IPS DF 4.7 (cell line): ENCODE results near the gene PUS1.

Experiments
- DNase-seq: peaks from one replicate; pipeline ENCODE4 v3.0.0-alpha.2; 2013; ENCODE audit warnings: low spot score; ENCODE audit errors: extremely low read depth

PUS1 gene

GRCh38 chr12:131902332-131903241 lies 26.5 kb upstream of the PUS1 start:
- DNase-seq = no peak

- DNase-seq = no peak
Observed at GRCh38 chr12:131903270-131904255, 25.5 kb upstream of the PUS1 start.

DNA sequence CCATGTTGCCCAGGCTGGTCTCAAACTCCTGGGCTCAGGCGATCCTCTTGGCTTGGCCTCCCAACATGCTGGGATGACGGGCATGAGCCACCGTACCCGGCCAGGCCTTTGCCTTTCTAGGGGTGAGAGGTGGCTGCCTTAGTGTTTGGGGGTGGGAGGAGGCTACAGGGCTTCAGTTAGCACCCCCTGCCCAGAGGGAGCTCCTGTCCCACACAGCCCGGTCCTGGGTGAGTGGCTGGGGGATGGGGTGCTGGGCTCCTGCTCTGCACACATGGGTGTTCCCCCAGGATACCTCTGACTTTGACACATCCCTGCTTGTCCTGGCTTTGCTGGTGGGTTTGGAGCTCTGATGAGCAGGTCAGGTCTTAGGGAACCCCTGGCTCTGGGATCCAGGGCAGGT lies 24.7 kb upstream of the PUS1 start:
- no peak for DNase-seq

DNA sequence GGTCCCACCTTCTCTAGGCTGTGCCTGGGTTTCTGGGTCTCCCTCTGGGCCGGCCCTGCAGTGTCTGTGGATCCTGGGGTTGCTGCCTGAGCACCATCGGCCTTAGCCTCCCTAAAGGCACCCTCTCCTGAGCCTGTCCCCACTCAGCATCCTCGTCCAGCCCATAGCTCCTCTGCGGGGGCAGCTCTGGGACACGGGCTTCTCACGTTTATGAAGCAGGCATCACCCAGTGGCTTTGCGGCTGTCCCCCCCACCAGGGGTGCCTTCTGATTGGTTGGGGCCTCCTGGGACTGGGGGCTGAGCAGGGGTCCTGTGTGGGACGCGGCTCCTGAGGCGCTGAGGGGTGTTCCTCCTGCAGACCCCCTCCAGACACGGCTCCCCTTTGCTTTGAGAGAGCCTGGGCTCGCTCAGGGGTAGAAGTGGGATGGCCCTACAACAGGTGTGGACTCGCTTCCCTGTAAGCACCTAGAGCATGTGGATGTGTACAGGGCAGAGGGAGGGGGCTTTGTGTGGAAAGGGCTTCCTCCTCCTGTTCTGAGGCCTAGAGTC lies 23.9 kb upstream of the PUS1 start:
- DNase-seq = no peak

GRCh38 chr12:131905630-131906091 lies 23.4 kb upstream of the PUS1 start:
- no peak for DNase-seq

GRCh38 chr12:131907379-131908091 lies 21.5 kb upstream of the PUS1 start:
- no peak for DNase-seq

GRCh38 chr12:131908092-131909080 lies 20.7 kb upstream of the PUS1 start:
- DNase-seq = no peak

DNA sequence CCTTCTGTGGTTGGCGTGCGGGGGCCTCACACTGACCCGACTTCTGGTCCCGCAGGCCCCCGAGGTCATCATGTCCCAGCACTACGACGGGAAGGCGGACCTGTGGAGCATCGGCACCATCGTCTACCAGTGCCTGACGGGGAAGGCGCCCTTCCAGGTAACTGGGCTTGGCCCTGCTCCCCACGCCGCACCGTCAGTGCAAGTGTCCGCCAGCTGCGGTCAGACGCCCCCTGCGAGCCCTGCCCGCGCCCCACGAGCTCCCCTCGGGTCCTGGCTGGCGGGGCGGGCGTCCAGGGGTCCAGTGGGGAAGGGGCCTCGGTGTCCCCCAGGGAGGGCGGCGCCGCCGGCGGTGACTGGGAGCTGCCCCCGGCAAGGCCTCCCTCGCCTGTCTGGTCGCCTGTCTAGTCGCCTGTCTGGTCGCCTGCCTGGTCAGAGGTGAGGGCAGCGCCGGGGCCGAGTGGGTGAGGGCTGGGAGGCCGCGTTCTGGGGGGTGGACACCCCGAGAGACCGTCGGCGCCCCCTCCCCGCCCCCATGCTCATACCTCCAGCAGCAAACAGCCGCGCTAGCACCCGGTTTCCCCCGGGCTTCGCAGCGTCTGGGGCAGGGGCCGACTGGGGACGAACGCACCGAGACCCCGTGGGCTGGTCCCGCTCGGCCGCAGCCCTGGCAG lies 19.9 kb upstream of the PUS1 start:
- DNase-seq = no peak

- DNase-seq = no peak
Observed at GRCh38 chr12:131909752-131910219, 19.3 kb upstream of the PUS1 start.

GRCh38 chr12:131910302-131911027 lies 18.6 kb upstream of the PUS1 start:
- DNase-seq = no peak

DNA sequence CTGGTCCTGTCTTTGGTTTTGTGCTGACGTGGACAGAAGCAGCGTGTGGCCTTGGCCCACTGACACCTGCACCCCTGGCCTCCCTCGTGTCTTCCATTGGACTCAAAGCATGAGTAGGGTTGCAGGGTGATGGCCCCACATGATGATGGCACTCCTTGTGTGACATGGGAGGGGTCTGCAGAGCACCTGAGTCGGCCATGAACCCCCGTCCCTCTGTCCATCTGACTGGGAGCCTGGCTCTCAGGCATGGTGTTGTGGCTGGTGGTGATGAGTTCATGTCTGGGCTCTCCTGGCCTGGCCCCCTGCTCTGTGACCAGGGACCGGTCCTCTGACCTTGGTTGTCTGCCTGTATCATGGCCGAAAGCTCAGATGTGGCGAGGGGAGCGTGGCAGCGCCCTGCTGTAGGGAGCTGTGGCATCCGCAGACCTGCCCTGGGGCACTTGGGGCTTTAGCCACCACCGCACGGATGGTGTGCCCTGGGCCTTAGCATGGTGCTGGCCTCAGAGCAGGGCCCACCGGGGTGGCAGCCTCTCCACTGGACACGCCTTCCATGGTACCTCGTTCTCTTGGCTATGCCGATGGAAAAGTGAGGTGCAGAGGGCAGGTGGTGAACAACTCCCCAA lies 17.9 kb upstream of the PUS1 start:
- no peak for DNase-seq

DNA sequence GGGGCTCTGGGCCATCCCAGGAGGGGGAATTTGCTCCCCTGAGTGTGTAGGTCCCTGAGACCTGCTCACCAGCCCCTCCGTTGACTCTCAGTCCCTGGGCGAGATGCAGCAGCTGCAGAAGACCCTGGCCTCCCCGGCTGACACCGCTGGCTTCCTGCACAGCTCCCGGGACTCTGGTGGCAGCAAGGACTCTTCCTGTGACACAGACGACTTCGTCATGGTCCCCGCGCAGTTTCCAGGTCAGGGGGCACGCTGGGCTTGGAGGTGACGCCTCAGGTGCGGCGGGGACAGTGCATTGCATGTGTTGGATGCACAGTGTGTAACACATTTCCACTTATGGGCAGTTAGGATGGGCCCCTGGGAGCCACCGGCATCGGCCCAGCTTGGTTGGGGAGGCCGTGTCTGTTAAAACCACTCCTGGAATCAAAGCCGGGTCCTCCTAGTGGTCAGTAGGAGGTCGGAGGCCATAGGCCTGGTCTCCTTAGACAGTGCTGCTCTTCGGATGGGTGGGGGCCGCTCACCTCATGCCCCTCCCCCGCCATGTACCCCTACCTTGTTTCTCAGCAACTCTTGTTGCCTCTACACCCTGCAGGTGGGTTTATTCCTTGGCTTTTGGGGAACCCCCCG lies 17.1 kb upstream of the PUS1 start:
- DNase-seq = no peak

DNA sequence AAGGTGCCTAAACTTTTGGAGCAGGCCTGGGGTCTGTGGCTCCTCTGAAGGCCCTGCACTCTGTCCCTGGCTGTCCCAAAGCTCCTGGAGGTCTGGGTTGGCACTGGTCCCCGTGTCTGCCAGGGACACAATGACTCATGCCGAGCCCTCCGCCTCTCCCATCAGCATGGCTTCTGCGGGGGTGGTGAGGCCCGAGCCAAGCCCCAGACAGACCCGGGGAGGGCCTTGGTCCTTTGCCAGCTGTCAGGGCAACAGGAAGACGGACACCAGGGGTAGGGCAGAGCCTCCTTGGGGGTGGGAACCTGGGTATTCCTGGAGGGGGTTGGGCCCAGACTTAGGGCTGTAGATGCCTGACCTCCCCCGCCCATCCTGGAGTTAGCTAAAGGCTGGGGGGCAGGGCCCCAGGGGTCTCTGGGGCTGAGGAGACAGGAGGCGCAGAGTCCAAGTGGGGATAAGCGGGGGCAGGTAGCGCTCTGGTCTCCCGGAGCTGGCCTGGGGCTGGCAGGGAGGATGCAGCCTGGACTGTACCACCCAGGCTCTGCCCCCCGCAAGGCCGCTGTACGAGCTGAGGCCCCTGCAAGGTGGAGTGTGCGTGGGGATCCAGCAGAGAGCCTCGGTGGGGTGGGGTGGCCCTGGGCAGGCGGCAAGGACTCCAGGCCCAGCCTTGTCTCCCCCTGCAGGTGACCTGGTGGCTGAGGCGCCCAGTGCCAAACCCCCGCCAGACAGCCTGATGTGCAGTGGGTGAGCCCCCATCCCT lies 16.4 kb upstream of the PUS1 start:
- DNase-seq = no peak

DNA sequence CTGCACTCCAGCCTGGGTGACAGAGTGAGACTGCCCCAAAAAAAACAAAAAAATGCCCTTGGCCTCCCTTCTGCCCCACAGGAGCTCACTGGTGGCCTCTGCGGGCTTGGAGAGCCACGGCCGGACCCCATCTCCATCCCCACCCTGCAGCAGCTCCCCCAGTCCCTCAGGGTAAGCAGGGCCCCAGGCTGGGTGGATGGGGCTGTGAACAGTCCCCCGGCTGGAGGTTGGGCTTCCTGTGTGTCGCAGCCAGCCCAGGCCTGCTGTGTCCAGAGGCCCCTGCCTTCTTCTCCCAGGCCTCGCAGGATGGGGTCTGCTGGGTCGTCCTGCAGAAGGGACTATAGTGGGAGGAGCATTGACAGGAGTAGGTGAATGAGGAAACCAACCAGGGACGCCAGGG lies 15.4 kb upstream of the PUS1 start:
- no peak for DNase-seq

- no peak for DNase-seq
Observed at GRCh38 chr12:131914179-131914702, 14.8 kb upstream of the PUS1 start.

- DNase-seq = no peak
Observed at GRCh38 chr12:131915000-131915689, 13.9 kb upstream of the PUS1 start.
